Measurements from ENCODE around the gene GLB1L2.
"Not testable (repeated sequence)": the region's sequence is repeated elsewhere in the genome, so short reads cannot be mapped to it uniquely, and the experiment has no call there.

GLB1L2 gene

DNA sequence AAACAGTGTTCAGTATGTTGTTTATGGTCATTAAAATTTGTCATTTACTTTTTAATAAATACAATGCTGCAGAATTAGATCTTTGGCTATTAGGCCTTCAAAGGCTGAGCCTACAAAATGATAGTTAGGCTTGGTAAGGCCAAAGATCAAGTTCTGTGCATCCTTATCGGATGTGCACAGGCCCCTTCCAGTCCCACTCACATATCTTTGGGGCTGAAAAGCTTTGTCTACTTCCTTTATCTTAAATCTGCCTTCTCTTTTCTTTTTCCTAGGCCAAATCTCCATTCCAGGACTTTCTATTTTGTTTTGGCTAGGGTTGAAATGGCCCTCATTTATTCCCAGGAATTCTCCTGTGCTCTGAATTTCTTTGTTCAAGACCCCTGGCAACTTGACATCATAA lies 3.4 kb upstream of the GLB1L2 start:
- no peak for DNase-seq

DNA sequence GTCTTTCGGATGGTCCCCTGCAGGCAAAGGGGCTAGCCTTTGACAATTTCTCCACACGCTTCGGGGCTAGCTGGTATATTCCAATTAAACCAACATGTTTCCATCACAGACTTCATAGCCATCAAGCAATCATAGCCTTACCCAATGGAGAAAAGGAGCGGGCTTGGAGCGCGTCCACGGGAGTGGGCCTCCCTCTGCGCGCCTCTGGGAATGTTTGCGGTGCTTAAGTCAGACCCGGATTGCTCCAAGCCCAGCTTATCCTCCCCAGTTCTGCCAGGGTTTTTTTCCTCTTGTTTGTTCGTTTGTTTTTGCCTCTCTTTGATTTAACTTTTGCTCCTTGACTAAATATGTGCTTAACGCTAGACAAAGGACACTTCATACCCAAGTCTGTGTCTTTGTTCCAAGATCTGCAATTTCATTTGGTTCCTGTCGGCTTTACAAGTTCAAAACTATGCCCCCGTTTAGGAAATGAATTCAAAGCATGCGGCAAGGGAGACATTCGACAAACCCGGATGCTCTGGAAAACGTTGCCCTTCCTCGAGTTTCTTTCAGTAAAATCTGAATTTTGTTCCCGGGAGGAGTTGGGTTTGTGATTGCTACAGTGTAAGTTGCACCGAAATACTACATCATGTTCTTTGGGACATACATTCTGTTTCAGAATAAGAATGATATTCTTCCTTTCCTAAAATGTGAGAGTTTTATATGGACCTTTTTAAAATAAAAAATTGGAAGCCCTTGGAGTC lies 1.0 kb upstream of the GLB1L2 start:
- DNase-seq, result no peak

DNA sequence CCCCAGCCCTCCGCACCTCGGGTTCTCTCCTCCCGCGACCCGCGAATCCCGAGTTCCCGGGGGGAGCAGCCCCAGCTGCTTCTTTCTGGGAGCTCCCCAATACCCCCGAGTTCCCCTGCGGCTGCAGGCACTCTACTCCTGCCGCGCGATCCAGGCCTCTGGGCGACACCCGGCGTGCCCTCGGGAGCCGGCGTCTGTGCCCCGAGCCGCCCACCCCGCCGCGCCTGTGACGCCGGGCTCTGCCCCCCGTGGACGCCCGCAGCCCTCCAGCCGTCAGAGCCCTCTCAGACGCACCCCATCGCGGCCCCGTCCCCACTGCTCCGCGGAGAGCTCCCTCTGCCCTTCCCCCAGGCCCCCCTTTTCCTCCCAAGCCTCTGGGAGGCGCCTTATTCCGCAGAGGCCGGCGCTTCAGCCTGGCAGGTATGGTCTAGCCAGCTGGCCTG lies 422 bp downstream of the GLB1L2 start:
- DNase-seq, result no peak

DNA sequence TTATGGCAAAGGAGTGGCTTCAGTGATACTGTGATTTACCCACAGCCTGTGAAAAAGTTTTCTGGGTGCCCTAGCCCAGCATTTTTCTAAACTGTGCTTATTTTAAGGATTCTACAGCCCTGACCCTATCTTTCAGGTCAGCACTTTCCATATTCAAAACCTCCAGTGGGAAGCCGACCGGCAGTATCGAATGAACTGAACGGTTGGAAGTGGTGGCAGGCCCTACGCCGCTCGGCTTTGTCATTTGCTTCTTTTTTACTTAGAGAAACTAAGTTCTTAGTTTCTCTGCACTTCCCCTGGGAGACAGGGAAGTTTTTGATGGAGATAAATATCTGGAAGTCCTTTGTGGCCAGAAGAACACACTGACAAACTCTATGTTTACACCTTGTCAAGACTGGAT lies 994 bp downstream of the GLB1L2 start:
- no peak for DNase-seq

DNA sequence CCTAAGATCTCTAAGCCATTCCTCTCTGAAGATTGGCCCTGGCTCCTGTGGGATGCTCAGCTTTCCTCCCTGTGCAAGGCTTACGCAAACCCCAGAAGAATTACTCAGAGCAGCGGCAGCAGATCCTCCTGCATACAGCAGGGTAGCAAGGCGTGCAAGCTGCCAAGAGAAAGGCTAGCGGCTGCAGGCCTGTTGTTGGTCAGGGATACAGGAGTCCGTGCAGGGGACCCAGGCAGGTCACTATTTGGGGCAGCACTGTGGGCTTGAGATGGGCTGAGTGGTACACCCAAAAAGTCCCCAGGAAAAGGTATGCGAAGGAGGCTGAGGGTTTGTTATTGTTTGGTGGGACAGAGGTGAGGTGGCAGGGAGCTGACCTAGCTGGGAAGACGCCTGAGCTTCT lies 1.5 kb downstream of the GLB1L2 start:
- no peak for DNase-seq

DNA sequence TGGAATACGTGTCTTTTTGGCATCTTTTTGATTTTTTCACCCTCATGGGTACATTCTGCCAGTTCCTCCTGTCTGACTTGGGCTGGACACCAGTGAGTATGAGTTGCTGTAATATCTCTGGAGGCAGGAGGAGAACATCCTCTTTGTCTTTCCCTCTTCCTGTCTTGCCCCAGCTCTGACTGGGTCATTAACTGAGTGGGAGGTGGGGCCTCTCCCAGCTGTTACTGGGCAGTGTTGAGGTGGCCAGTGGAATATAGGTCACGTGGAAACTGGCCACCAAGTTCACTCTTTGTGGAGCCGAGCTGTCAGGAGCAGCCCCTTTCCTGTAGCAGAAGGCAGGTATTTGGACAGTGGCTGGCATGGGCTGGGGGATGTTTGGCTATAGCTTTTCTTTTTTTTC lies 2.2 kb downstream of the GLB1L2 start:
- DNase-seq, result no peak

DNA sequence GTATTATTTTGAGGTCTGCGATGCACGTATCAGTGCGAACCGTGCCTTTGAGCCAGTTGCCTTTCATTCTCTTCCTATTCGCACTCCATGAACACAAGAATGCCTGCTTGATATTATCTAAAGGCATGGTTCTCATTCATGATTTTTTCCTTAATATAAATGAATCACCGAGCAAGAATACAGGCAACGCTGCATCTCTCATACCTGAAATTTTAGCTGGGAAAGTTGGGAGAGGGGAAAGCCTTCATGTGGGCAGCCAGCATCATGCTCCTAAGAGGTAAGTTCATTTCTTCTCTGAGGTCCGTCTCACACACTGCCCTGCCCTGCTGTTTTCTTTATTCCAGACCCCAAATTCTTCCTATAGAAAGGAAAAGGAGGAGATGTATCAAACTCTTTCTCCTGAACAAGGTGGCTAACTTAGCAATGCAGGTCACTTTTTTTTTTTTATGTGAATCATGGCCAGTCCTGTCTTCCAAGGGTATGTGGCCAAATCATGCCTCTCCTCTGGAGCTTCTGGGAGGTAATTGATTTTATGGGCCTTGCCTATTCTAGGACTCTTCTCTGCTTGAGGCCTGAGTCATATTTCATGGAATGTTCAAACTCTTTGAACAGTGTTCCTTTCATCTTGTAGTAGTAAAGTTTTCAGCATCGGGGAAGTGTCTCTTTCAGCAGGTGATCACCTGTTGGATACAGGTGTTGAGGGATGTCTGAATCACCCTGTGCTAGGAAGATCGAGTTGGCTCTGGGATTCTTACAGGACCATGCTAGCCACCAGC lies 3.2 kb downstream of the GLB1L2 start:
- DNase-seq, result no peak

DNA sequence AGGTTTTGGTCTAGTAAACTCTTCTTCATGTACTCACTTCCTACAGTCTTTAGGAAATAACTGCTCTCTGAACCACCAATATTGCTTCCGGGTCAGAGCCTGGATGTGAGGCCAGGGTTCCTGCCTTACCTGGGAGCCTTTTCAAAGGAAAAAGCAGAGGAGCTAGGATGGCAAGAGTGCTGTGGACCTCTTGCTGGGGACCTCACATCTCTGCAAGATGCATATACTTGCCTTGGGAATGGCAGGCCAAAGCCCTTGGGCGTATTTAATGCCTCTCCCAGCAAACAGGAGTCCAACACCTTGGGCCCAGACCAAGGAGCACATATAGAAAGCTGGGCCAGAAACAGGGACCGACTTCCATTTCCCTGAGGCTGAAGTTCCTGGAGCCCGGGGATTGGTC lies 5.3 kb downstream of the GLB1L2 start:
- DNase-seq, result no peak

DNA sequence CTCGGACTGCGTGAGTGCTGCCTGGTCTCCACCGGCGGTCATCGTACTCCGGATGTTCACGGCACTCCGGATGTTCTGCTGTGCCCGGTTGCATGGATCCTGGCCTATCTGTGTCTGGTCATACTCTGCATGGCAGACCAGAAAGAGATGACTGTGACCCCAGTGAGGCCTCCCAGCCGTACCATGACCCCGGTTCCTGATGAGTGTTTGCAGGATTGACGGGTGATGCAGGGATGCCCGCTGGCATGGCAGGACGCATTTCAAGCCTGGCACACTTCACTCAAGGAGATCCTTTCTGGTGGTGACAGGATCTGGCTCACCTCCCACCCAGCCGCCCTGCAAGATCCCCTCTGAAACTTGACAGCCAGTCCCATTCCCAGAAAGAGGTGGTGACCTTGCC lies 6.3 kb downstream of the GLB1L2 start:
- DNase-seq, result no peak

DNA sequence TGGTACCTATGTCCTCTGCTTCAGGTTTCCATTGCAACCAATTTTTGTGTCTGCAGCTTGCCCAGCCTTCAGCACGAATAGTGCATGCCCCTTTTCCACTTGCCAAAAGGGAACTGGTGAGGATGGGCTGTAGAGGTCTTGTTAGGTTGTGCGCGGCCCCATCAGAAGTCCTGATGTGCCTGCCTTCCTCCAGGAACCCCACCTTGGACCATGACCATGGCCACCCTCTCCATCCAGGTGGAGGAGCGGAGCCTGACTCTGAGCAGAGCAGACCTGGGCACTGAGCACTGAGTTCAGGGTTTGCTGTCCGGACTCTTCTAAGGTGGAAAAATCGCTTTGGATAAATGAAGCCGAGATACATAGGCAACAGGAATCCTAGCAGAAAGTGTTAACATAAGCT lies 6.9 kb downstream of the GLB1L2 start:
- no peak for DNase-seq

DNA sequence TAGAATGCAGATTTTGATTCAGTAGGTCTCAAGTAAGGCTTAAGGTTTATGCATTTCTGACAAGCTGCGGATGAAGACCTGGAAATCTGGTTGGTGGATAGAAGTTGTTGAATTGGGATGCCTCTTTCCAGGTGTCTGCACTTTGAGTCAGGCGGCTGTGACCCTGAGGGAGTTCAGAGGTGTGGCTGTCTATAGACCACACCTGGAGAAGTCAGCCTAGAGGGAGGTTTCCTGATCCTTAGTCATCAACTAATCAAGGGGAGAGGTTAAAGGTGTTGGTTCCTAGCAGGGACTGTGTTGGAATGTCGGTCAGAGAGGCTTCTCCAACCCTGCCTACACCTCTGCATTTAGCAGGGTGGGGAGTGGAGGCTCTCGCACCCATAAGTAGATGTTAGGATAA lies 8.0 kb downstream of the GLB1L2 start:
- no peak for DNase-seq

DNA sequence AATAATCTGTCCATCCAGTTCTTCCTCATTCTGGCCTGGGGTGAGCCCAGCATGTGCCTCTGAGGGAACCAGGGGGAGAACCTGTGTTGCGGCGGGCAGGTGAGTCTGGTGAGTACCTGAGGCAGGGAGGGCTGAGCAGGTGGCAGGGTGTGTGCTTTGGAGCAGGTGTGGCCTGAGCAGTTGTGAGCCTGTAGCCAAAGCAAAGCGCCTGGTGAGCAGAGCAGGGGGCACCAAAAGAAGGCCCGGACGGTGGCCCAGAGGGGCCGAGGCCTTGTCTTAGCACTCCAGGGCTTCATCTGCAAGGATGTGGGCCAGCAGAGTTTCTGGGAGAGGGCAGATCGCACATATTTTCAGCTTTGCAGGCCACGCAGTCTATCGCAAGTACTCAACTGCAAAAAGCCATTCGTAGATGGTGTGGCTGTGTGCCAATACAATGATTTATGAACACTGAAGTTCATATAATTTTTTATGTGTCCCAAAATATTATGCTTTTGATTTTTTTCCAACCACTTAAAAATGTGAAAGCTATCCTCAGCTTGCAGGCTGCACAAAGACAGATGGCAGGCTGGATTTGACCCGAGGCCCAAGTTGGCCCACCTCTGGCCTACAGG lies 8.7 kb downstream of the GLB1L2 start:
- DNase-seq, result peak; percentile 31

DNA sequence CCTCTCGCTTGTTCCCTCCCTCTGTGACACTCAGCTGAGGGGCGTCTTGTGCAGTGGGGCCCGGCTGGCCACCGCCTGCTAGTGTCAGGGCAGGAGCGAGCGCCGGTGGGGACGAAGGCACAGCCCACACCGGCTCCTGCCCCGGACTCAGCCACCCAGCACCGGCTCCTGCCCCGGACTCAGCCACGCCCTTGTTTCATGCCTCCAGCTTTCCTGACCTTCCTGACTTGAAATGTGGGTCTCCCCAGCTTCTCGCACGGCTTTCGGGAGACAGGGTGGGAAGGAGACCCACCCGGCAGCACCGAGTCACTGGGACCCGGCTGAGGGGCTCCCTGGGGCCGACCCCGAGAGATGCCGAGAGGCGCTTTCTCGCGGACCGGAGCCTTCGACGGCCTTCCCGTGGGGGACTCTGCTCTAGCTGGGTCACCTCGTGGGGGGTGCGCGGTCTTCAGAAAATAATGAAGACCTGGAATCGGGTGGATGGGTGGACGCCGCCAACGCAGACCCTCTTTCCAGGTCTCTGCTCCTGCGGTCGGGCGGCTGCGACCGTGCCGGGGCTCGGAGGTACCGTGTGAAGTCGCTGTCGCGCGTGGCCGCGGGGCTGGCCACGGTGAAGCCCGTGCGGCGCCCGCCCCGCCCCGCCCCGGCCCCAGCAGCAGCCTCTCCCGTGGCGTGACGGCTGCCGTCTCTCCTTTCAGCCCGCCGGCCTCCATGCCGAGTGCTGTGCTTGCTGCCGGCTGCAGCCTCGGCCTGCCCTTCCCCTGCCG lies 10.2 kb downstream of the GLB1L2 start:
- DNase-seq, result no peak

DNA sequence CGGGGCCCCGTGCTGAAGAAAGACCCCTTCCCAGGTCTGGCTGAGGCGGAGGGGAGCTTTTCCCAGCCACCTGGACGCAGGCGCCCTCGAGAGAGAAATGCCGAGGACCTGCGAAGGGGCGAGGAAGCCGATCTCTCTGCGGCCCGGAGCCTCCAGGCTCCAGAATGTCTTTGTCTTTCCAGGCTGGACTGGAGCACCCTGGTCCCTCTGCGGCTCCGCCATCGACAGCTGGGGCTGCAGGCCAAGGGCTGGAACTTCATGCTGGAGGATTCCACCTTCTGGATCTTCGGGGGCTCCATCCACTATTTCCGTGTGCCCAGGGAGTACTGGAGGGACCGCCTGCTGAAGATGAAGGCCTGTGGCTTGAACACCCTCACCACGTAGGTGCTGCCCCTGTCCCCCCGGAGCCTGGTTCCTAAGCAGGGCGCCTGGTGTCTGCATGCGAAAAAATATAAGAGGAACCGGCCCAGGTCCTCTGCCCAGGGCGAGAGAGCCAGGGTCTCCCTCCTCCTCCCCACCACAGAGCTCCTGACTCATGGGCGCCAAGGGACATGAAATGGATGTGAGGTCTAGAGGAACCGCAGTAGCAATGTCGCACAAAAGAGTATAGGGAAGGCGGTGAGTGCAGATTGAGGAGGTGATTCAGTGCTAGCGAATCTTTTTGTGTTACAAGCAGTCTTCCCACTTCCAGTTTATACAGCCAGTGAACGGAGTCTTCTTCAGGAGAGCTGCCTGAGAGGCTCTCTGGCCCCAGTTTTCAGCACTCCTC lies 11.0 kb downstream of the GLB1L2 start:
- no peak for DNase-seq

DNA sequence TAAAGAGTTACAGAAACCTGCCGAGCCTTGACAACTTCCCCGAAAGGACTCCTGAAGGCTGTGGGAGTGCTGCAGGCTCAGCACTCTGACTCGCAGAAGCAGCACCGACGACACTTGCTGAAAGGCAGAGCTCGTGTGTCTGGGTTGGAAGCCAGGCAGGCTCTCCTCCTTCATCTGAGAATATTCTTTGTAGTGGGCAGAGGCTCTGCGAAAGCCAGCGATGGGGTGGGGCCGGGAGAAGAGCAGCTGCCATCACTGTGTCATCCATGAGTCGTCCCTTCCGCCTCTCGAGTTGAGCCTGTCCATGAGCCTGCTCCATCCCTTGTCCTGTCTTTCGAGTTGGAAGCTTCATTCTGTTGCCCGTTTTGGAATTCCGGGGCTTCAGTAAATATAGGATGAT lies 11.9 kb downstream of the GLB1L2 start:
- DNase-seq, result no peak

DNA sequence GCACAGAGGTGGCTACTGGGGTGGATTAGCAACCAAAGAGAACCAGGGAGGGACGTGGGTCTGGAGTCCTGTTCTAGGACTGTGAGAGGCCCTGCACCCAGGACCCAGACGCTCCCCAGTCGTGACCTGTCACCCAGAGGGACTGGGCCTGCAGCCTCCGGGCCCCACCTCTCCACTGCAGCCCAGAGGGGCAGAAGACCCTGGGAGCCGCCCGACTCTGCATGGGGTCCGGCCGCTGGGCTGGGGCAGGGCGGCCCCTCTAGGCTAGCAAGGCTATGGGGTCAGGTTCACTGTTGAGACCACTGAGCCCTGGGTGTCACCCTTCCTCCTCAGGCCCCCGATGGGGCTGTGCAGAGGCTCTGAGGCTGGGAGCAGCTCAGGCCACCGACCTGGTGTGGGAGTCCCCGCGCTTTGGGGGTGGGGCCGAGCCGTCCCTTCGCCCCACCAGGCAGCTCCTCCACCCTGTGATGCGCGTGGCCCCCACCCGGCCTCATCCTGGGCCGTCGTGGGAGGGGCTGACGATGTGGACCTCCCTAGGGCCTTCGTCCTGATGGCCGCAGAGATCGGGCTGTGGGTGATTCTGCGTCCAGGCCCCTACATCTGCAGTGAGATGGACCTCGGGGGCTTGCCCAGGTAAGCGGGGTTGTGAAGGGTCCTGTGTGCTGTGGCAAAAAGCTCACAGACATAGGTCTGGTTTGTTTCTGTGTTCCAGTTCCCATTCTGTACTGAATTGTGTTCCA lies 12.9 kb downstream of the GLB1L2 start:
- not testable (repeated sequence) for DNase-seq

DNA sequence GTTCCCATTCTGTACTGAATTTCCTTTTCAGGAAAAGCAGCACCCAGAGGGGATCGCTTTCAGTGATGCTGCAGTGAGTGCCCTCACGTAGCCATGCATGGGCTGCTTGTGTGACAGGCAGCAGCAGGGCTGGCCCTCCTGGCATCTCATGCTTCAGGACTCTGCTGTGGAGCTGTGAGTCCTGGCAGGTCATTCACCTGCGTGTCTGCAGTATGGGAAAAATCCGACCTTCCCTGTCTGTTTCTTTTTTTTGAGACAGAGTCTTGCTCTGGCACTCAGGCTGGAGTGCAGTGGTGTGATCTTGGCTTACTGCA lies 13.4 kb downstream of the GLB1L2 start:
- DNase-seq, result no peak

DNA sequence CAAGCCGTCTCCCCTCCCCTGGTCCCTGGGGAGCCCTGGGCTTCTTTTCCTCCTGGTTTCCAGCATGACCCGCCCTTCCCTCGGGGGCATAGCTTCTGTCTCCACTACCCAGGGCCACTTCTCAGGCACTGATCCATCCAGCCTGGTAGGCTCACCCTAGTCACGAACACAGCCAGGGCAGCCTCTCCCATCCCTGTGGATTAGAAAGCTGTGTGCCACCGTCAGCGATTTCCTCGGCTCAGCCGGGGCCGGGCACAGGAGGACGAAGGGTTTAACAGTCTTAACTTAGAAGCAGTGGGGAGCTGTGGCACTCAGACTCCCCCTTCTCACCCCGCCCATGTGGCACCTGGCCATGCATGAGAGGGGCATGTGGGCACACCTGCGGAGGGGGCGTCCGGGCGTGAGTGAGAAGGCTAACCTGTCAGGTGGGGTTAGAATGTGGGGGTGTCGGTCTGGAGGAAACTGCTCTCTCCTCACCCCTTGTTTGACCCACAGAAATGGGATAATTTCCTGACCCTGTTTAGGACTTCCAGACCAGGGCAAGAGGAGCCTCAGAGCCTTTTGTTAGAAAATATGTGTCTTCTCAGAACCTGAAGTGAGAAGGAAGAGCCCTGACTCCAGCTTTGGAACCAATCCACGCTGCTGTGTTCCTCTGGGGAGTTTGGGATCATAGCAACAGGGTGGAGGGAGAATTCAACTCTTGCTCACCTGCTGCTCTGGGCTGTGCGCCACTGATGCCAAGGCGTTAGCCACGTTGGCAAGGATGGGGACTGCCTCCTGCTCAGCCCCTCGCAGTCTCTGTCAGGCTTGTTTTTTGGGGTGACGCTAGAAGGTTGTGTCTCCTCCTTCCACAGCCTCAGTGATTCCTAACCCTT lies 14.6 kb downstream of the GLB1L2 start:
- DNase-seq, result no peak

DNA sequence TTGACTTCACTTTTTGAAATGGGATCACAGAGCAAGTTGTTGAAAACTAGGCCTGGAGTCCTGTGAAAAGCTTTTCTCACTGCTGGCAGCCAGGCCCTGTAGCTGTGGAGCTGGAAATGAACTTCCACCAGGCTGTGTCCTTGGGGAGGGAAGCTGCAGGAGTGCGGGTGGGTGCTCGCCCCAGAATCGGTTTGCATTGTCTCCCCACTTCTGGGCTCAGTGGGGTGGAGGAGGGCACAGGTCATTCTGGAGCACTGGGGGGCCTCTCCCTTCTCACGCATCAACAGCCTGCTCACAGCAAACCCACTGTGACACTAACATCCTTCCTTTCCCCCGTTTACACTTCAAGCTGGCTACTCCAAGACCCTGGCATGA lies 15.2 kb downstream of the GLB1L2 start:
- DNase-seq, result no peak

DNA sequence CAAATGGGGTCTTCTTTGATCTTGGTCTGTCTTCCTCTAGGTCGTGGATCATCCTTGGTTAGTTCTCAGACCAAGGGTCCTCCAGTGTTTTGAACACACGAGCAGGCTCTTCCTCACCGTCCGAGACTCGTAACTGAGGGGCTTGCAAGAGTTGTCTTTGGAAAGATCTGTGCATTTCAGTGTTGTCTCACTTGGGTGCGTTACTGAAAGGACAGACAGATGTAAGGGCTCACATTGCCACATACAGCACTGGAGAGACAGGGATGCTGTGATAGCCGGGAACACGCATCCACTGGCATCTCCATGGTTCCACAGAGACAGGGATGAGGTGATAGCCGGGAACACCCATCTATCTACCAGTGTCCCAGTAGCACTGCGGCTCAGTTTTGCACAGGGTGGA lies 15.7 kb downstream of the GLB1L2 start:
- no peak for DNase-seq
